CD4-positive, alpha-beta T cell (primary cell): ENCODE measurements around the gene ELP4. TPM values are rescaled to one million over a fixed set of nuclear protein-coding genes. Genes with fewer than 3 reads are reported as not detected.

Source experiments
- ATAC-seq: fragments of 200-7000 bp; cut with Tn5 transposase; one replicate; pipeline ENCODE4 v1.10.0; 2022; ENCODE audit warnings: mild to moderate bottlenecking; ENCODE audit not compliant: poor library complexity
- CTCF ChIA-PET: fragments of 350-600 bp; sonication (Branson Sonifier 250); formaldehyde crosslinking; loops from one replicate; lab custom pipeline; 2021; ENCODE audit warnings: antibody characterized with exemption, inconsistent platforms; lab: Charles Lee
- POLR2A ChIA-PET: fragments of 350-600 bp; sonication (Branson Sonifier 250); formaldehyde crosslinking; loops from one replicate; lab custom pipeline; 2021; ENCODE audit warnings: antibody characterized with exemption, inconsistent platforms; lab: Charles Lee
- DNase-seq, 14 experiments: peaks; one replicate each; pipeline ENCODE4 v3.0.0-alpha.2; 2013 to 2020; ENCODE audit warnings: mixed read lengths in 2 of 14
- H3K27ac ChIP-seq, 2 donors: one replicate each; pipeline versions ENCODE4 v1.5.1 to v1.7.0; 2013; ENCODE audit warnings: low read length in 2 of 2, low read depth in 1 of 2, mild to moderate bottlenecking in 1 of 2
- H3K27me3 ChIP-seq, 2 experiments: 1 replicate in 1 of 2; 2 replicates in 1 of 2; pipeline versions ENCODE4 v1.6.1 to v1.7.0; 2013; ENCODE audit warnings: low read length in 2 of 2, control low read depth in 1 of 2, mild to moderate bottlenecking in 1 of 2, moderate library complexity in 1 of 2; ENCODE audit not compliant: insufficient read depth in 2 of 2, control insufficient read depth in 1 of 2
- H3K36me3 ChIP-seq: one replicate; pipeline ENCODE4 v1.6.1; 2013; ENCODE audit warnings: low read length, control low read depth; ENCODE audit not compliant: insufficient read depth
- H3K4me1 ChIP-seq: one replicate; pipeline ENCODE4 v1.6.1; 2013; ENCODE audit warnings: low read length, control low read depth; ENCODE audit not compliant: insufficient read depth
- H3K4me3 ChIP-seq: one replicate; pipeline ENCODE4 v1.5.1; 2013; ENCODE audit warnings: mild to moderate bottlenecking, low read length, moderate library complexity
- H3K9me3 ChIP-seq, 2 experiments: 1 replicate in 1 of 2; 2 replicates in 1 of 2; pipeline versions ENCODE4 v1.6.1 to v1.7.0; 2013; ENCODE audit warnings: low read length in 2 of 2, mild to moderate bottlenecking in 2 of 2, control low read depth in 1 of 2, moderate library complexity in 1 of 2; ENCODE audit not compliant: control insufficient read depth in 1 of 2, insufficient read depth in 1 of 2
- H3K27ac Mint-ChIP-seq: one replicate; pipeline ENCODE4 v1.8.0; 2020; ENCODE audit warnings: mixed read lengths
- H3K27me3 Mint-ChIP-seq: one replicate; pipeline ENCODE4 v1.8.0; 2021; ENCODE audit warnings: mixed read lengths
- H3K36me3 Mint-ChIP-seq: one replicate; pipeline ENCODE4 v1.8.0; 2021; ENCODE audit warnings: low read depth, mixed read lengths
- H3K4me1 Mint-ChIP-seq: one replicate; pipeline ENCODE4 v1.8.0; 2021; ENCODE audit warnings: low read depth, mixed read lengths
- H3K4me3 Mint-ChIP-seq: one replicate; pipeline ENCODE4 v1.8.0; 2020; ENCODE audit warnings: mild to moderate bottlenecking, mixed read lengths
- H3K9me3 Mint-ChIP-seq: one replicate; pipeline ENCODE4 v1.8.0; 2020; ENCODE audit warnings: mixed read lengths
- intact Hi-C, 2 experiments: fragments of 100-400 bp; cut with DNase I in 1 of 2; cut with micrococcal nuclease in 1 of 2; formaldehyde crosslinking; loops; one replicate each; pipeline versions ENCODE4 v1.15.1 to v1.9.0; 2023 to 2025; cut with DNase I, micrococcal nuclease
- total RNA-seq, 174 experiments: library from RNA in 2 of 174; stranded (reverse) in 2 of 174; gene quantifications; one replicate each; pipeline ENCODE4 v1.2.3 and lab custom pipeline; 2021 to 2026
- TF ChIP-seq, protein P1 (sequence below): fragments of 200-600 bp; IDR thresholded peaks from one replicate; pipeline ENCODE4 v1.8.0; 2022; ENCODE audit warnings: antibody characterized with exemption, mild to moderate bottlenecking

The ELP4 gene
- total RNA-seq, 2 experiments from 2014 or later, result 9.5 to 10.3 TPM

DNA sequence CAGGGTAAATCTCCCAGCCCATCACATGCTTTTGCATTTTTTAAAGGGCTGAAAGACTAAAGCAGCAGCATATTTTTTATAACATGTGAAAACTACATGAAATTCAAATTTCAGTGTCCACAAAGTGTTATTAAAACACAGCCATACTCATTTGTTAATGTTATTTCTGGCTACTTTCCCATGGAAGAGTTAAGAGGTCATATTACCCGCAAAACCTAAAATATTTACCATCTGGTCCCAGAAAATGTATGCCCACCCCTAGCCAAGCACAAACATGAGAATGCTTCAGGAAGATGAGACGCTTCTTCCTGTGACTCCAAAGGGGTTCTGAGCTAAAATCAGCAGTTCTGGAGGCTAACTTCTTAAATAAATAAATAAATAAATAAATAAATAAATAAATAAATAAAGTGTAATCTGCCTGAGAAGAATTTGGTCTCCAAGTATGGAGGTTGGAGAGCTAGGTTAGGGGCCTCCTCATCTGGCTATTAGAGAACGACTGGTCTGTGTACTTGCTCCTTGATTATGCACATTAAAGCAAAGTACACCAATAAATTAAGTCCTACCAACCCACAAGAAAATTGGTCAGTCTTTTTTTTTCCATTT, 9.9 kb upstream of the ELP4 start:
- ATAC-seq, result no peak
- Histone ChIP-seq H3K36me3 (no peaks in the 10 kb centered on the region), H3K4me1 (no peaks in the 10 kb centered on the region), H3K27ac (no peak overlapping the region), H3K27me3 (no peaks in the 10 kb centered on the region), H3K9me3 (no peaks in the 10 kb centered on the region), H3K4me3 (no peak overlapping the region)
- intact Hi-C loops, result loop anchor here (10.0 kb wide), 2 partner anchors 135 to 675 kb away; partner anchors contain the start of genes DCDC1 (in 1 of the 2) and DNAJC24 (in 1 of the 2)
- CTCF ChIA-PET, result no interaction called here
- H3K4me1 Mint-ChIP-seq, result peaks cover 34% of the 10 kb centered on the region
- H3K27ac Mint-ChIP-seq, result no peak overlapping the region
- DNase-seq, result no peak
- TF ChIP-seq, protein P1, sequence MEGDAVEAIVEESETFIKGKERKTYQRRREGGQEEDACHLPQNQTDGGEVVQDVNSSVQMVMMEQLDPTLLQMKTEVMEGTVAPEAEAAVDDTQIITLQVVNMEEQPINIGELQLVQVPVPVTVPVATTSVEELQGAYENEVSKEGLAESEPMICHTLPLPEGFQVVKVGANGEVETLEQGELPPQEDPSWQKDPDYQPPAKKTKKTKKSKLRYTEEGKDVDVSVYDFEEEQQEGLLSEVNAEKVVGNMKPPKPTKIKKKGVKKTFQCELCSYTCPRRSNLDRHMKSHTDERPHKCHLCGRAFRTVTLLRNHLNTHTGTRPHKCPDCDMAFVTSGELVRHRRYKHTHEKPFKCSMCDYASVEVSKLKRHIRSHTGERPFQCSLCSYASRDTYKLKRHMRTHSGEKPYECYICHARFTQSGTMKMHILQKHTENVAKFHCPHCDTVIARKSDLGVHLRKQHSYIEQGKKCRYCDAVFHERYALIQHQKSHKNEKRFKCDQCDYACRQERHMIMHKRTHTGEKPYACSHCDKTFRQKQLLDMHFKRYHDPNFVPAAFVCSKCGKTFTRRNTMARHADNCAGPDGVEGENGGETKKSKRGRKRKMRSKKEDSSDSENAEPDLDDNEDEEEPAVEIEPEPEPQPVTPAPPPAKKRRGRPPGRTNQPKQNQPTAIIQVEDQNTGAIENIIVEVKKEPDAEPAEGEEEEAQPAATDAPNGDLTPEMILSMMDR, result no peak
- POLR2A ChIA-PET, result no interaction called here
- no peak overlapping the region for H3K4me3 Mint-ChIP-seq
- H3K36me3 Mint-ChIP-seq, result peaks cover 43% of the 10 kb centered on the region
- H3K27me3 Mint-ChIP-seq, result no peaks in the 10 kb centered on the region
- no peaks in the 10 kb centered on the region for H3K9me3 Mint-ChIP-seq

DNA sequence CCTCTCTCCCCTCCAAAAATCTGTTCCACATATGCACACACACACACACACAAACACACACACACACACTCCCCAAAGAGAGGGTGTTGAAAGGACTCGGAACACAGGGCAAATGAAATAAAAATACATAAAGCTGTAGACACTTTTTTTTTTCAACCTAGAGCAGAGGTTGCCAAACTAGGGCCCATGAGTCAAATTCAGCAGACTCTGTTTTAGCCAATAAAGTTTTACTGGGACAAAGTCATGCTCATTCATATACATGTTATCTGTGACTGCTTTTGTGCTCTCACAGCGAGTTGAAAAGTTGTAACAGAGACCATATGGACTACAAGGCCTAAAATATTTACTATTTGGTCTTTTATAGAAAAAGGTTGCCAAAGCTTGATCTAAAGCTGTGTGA, 9.0 kb upstream of the ELP4 start:
- DNase-seq (no peak), ATAC-seq (no peak)
- no peak overlapping the region for H3K4me3 ChIP-seq
- Mint-ChIP-seq H3K36me3 (peaks cover 43% of the 10 kb centered on the region), H3K4me1 (peaks cover 38% of the 10 kb centered on the region), H3K9me3 (no peaks in the 10 kb centered on the region), H3K27ac (no peak overlapping the region), H3K4me3 (no peak overlapping the region), H3K27me3 (no peaks in the 10 kb centered on the region)
- intact Hi-C loops, result loop anchor here in 1 of 2 experiments (10.0 kb wide), 1 partner anchor 136 kb away; the partner anchor contains the start of genes DCDC1 and DNAJC24
- TF ChIP-seq, protein P1, result no peak
- H3K27ac ChIP-seq, result no peak overlapping the region
- ChIA-PET POLR2A (no interaction called here), CTCF (no interaction called here)
- no peaks in the 10 kb centered on the region for H3K4me1 ChIP-seq
- no peaks in the 10 kb centered on the region for H3K36me3 ChIP-seq
- no peaks in the 10 kb centered on the region for H3K27me3 ChIP-seq
- no peaks in the 10 kb centered on the region for H3K9me3 ChIP-seq

DNA sequence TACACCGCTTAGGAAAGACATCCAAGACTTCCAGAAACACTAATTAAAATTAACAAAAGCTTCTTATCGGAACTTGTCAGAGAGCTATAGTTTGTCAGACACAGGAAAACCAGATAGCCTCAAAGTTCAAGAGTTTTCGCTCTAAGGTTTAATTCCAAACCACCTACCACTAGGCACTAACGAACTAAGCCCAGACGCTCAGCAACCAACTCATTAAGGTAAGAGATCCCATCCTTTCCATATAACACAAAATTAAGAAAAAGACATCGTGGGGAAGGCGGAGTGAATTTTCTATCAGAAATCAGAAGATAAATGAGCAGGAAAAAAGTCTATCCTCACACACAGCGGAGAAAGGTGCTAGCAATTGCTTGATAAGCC, 527 bp upstream of the ELP4 start:
- H3K36me3 Mint-ChIP-seq, result peaks cover 28% of the 10 kb centered on the region
- CTCF ChIA-PET, result no interaction called here
- no peaks in the 10 kb centered on the region for H3K9me3 ChIP-seq
- H3K9me3 Mint-ChIP-seq, result no peaks in the 10 kb centered on the region
- POLR2A ChIA-PET, result no interaction called here
- H3K4me3 Mint-ChIP-seq, result peak overlapping the region; percentile 94
- peak overlapping the region; percentile 76 to 87 for H3K27ac ChIP-seq
- no peaks in the 10 kb centered on the region for H3K27me3 ChIP-seq
- TF ChIP-seq, protein P1, result no peak
- intact Hi-C loops, result loop anchor here (5.0 to 10.0 kb wide), 2 partner anchors 142 to 144 kb away; partner anchors contain the start of genes DCDC1 (in 2 of the 2) and DNAJC24 (in 2 of the 2)
- peak in 2 of 14 experiments; percentile 7 to 45 for DNase-seq
- H3K36me3 ChIP-seq, result no peaks in the 10 kb centered on the region
- peaks cover 68% of the 10 kb centered on the region for H3K4me1 Mint-ChIP-seq
- peak; percentile 13 for ATAC-seq
- peak overlapping the region; percentile 92 for H3K27ac Mint-ChIP-seq
- H3K4me1 ChIP-seq, result peaks cover 2% of the 10 kb centered on the region
- H3K27me3 Mint-ChIP-seq, result no peaks in the 10 kb centered on the region
- peak overlapping the region; percentile 86 for H3K4me3 ChIP-seq
